GM12878 (cell line): ENCODE data around the gene COX4I2. TPM values are rescaled to one million over a fixed set of nuclear protein-coding genes. Genes with fewer than 3 reads are reported as not detected.

Experiments
- ATAC-seq: fragments of 200-7000 bp; cut with Tn5 transposase; 3 replicates; pipeline ENCODE4 v1.9.1; 2020; ENCODE audit warnings: mild to moderate bottlenecking, moderate library complexity
- BruUV-seq: library from RNA; stranded (reverse); fragments of 400-500 nt; replicated peaks from 2 replicates; lab custom pipeline; 2021; lab: Mats Ljungman, UMichigan
- CTCF ChIA-PET: fragments of 300-600 bp; sonication (Branson Sonifier 250); formaldehyde crosslinking; extraction: SDS; loops from one replicate; lab custom pipeline; 2021; ENCODE audit warnings: inconsistent platforms; lab: Yijun Ruan, JAX
- POLR2A ChIA-PET: fragments of 350-600 bp; formaldehyde crosslinking; extraction: SDS; loops from one replicate; lab custom pipeline; 2021; ENCODE audit warnings: inconsistent platforms; lab: Charles Lee
- RAD21 ChIA-PET: fragments of 300-600 bp; sonication (Branson Sonifier 250); formaldehyde crosslinking; loops from one replicate; lab custom pipeline; 2023; ENCODE audit warnings: antibody characterized with exemption; ENCODE audit not compliant: unreplicated experiment; lab: Charles Lee
- SMC1A ChIA-PET: fragments of 300-600 bp; sonication (Branson Sonifier 250); formaldehyde crosslinking; loops from one replicate; lab custom pipeline; 2023; ENCODE audit not compliant: unreplicated experiment, uncharacterized antibody; lab: Charles Lee
- DNase-seq: peaks from one replicate; pipeline ENCODE4 v3.0.0-alpha.2; 2011; ENCODE audit warnings: low read depth, low spot score
- FAIRE-seq: peaks from 3 replicates; lab custom pipeline; 2011; peaks lifted over from hg19 to GRCh38; lab: Jason Lieb, UNC
- H2AFZ ChIP-seq: 2 replicates; pipeline ENCODE4 v1.6.0; 2011; ENCODE audit warnings: low read depth, low read length, control low read depth; ENCODE audit not compliant: control insufficient read depth
- H3K27ac ChIP-seq: 2 replicates; pipeline ENCODE4 v1.5.1; 2011; ENCODE audit warnings: control low read depth; ENCODE audit not compliant: control insufficient read depth, insufficient read depth
- H3K27me3 ChIP-seq, 2 experiments: replicated peaks in 1 of 2; 2 replicates each; pipeline versions ENCODE4 v1.6.0 to v1.6.1; 2011; ENCODE audit warnings: low read length in 1 of 2; ENCODE audit not compliant: control insufficient read depth in 2 of 2, insufficient read depth in 2 of 2
- H3K36me3 ChIP-seq, 2 experiments: 2 replicates each; pipeline ENCODE4 v1.5.1; 2011; ENCODE audit warnings: low read length in 1 of 2; ENCODE audit not compliant: control insufficient read depth in 2 of 2, insufficient read depth in 2 of 2
- H3K4me1 ChIP-seq: 2 replicates; pipeline ENCODE4 v1.6.1; 2011; ENCODE audit warnings: mild to moderate bottlenecking, low read length, moderate library complexity, mixed read lengths; ENCODE audit not compliant: control insufficient read depth, insufficient read depth
- H3K4me2 ChIP-seq: 2 replicates; pipeline ENCODE4 v1.6.0; 2011; ENCODE audit warnings: control low read depth; ENCODE audit not compliant: control insufficient read depth, insufficient read depth
- H3K4me3 ChIP-seq: fragments of 200-600 bp; sonication (generic); 2 replicates; pipeline ENCODE4 v1.5.1; 2016
- H3K79me2 ChIP-seq: 2 replicates; pipeline ENCODE4 v1.6.0; 2011; ENCODE audit warnings: low read length; ENCODE audit not compliant: control insufficient read depth, insufficient read depth
- H3K9ac ChIP-seq: 2 replicates; pipeline ENCODE4 v1.8.0; 2011; ENCODE audit warnings: low read length, control low read depth, mixed read lengths; ENCODE audit not compliant: control insufficient read depth, insufficient read depth
- H3K9me3 ChIP-seq: replicated peaks from 3 replicates; pipeline ENCODE4 v1.5.1; 2011; ENCODE audit warnings: mild to moderate bottlenecking, low read length; ENCODE audit not compliant: control insufficient read depth, insufficient read depth
- H4K20me1 ChIP-seq: 2 replicates; pipeline ENCODE4 v1.6.0; 2011; ENCODE audit not compliant: control insufficient read depth, insufficient read depth
- DPF2 ChIP-seq: fragments of 450-650 bp; IDR thresholded peaks from 2 replicates; pipeline ENCODE4 v1.6.1; 2017; ENCODE audit warnings: mild to moderate bottlenecking
- KDM1A ChIP-seq: fragments of 200-600 bp; sonication (generic); IDR thresholded peaks from 2 replicates; pipeline ENCODE4 v1.6.1; 2016; ENCODE audit warnings: borderline replicate concordance
- NRF1 ChIP-seq: conservative IDR thresholded peaks from 2 replicates; pipeline ENCODE4 v1.6.1; 2011; ENCODE audit warnings: mild to moderate bottlenecking, low read depth, low read length, improper control_type of control experiment
- RAD21 ChIP-seq: IDR thresholded peaks from 2 replicates; pipeline ENCODE4 v1.6.1; 2011; ENCODE audit warnings: mild to moderate bottlenecking, low read depth, low read length, moderate library complexity; ENCODE audit not compliant: insufficient read depth
- SMAD1 ChIP-seq: fragments of 450-650 bp; IDR thresholded peaks from 2 replicates; pipeline ENCODE4 v1.6.1; 2018; ENCODE audit warnings: mild to moderate bottlenecking, low read depth; ENCODE audit not compliant: partially characterized antibody
- SMC3 ChIP-seq: IDR thresholded peaks from 2 replicates; pipeline ENCODE4 v1.6.1; 2011; ENCODE audit warnings: low read length, improper control_type of control experiment, borderline replicate concordance
- TBL1XR1 ChIP-seq: IDR thresholded peaks from 2 replicates; pipeline ENCODE4 v1.6.1; 2012; ENCODE audit warnings: low read depth, low read length, improper control_type of control experiment
- TCF12 ChIP-seq: IDR thresholded peaks from 2 replicates; pipeline ENCODE4 v1.6.1; 2011; ENCODE audit warnings: low read depth, mild to moderate bottlenecking, low read length
- WGBS: methylation state at CpG from one replicate; pipeline ENCODE4 v1.1.6; 2016; ENCODE audit warnings: low lambda C conversion rate; ENCODE audit not compliant: insufficient replicate concordance, insufficient coverage; ENCODE audit errors: missing lambda C conversion rate; 5-methylcytosine and 5-hydroxymethylcytosine counted together
- in situ Hi-C: fragments of 300-500 bp; cut with MboI; formaldehyde crosslinking; loops from 9 replicates; pipeline ENCODE4 v1.14.3; 2018; ENCODE audit warnings: mixed read lengths
- intact Hi-C: fragments of 100-400 bp; cut with micrococcal nuclease; formaldehyde crosslinking; loops from one replicate; pipeline ENCODE4 v1.14.2; 2022; ENCODE audit not compliant: unreplicated experiment
- polyA plus RNA-seq, 11 experiments: library from polyadenylated mRNA; depleted of rRNA in 4 of 11; unstranded in 6 of 11; stranded (reverse) in 5 of 11; fragments of >200 nt; fragmentation: Nextera tagmentation in 4 of 11; fragmentation: Illumina TruSeq in 1 of 11; extraction: Ambion mirVana in 4 of 11; extraction: Trizol in 1 of 11; gene quantifications; 1 replicate in 1 of 11; 2 replicates in 10 of 11; pipeline versions ENCODE4 v1.2.1 to v1.2.3, GENCODE V29; 2011 to 2016; ENCODE audit warnings: inconsistent platforms in 2 of 11, missing spikeins in 2 of 11, low read depth in 1 of 11
- total RNA-seq, 4 experiments: library from RNA; depleted of rRNA in 3 of 4; stranded (reverse); fragments of >200 nt in 3 of 4; fragmentation: Illumina TruSeq in 1 of 4; extraction: Trizol in 1 of 4; gene quantifications; 2 replicates each; pipeline versions ENCODE4 v1.2.1 to v1.2.3, GENCODE V29; 2013 to 2021

The COX4I2 gene
- total and polyA plus RNA-seq, 10 of the 15 experiments (the other 5 are each of a cell fraction or from before 2014, with no cell fraction given), result not detected

GRCh38 chr20:31665753-31666152, 28.0 kb downstream of the COX4I2 start:
- in situ Hi-C loops, result no loop called here
- ChIA-PET CTCF (interaction anchor here (0.8 to 7.3 kb wide), 3 partner anchors 18 to 54 kb away, joined by 3 to 531 read pairs (median 3); partner anchors contain the start of gene BCL2L1), SMC1A (interaction anchor here (9.8 kb wide), 1 partner anchor 55 kb away, joined by 321 read pairs; the partner anchor contains the start of gene BCL2L1), POLR2A (no interaction called here)
- no peak overlapping the region for H3K4me2 ChIP-seq
- no peak for DNase-seq
- no peaks in the 10 kb centered on the region for H3K9me3 ChIP-seq
- TF ChIP-seq SMAD1, result no peak
- no peak for TF ChIP-seq TCF12
- no peak for TF ChIP-seq DPF2
- no peak for TF ChIP-seq NRF1
- TF ChIP-seq TBL1XR1, result no peak
- no peak for TF ChIP-seq SMC3
- no peak for TF ChIP-seq RAD21
- TF ChIP-seq KDM1A, result no peak
- TF ChIP-seq, all 136 proteins: peak for 0
- ATAC-seq, result no peak
- Histone ChIP-seq H4K20me1 (no peaks in the 10 kb centered on the region), H2AFZ (no peak overlapping the region), H3K27me3 (no peaks in the 10 kb centered on the region), H3K79me2 (no peaks in the 10 kb centered on the region), H3K4me3 (no peak overlapping the region), H3K9ac (no peak overlapping the region), H3K27ac (no peak overlapping the region), H3K36me3 (peaks cover 0 to 12% of the 10 kb centered on the region in 2 experiments; a peak in 3 of 4 replicates), H3K4me1 (peaks cover 3% of the 10 kb centered on the region; the same call in 1 of the 2 replicates)
- RAD21 ChIA-PET, result interaction anchor here (2.6 to 3.1 kb wide), 2 partner anchors 53 to 58 kb away, joined by 15 to 23 read pairs; no protein-coding TSS in a partner anchor
- 98% methylated on average over 10 of the region's 10 CpGs for WGBS
- intact Hi-C loops, result no loop called here
- BruUV-seq, result no TSS peak
- no peak for FAIRE-seq
